K562 treated with DMSO at 1 percent for 12 hours (cell line): ENCODE measurements around the gene ERO1B. TPM values are rescaled to one million over a fixed set of nuclear protein-coding genes. Genes with fewer than 3 reads are reported as not detected.

Source experiments
- total RNA-seq: library from RNA; unstranded; fragments of 300-600 nt; gene quantifications from 2 replicates; pipeline ENCODE4 v1.2.3, GENCODE V29; 2022; ENCODE audit not compliant: insufficient read depth

The ERO1B gene, protein sequence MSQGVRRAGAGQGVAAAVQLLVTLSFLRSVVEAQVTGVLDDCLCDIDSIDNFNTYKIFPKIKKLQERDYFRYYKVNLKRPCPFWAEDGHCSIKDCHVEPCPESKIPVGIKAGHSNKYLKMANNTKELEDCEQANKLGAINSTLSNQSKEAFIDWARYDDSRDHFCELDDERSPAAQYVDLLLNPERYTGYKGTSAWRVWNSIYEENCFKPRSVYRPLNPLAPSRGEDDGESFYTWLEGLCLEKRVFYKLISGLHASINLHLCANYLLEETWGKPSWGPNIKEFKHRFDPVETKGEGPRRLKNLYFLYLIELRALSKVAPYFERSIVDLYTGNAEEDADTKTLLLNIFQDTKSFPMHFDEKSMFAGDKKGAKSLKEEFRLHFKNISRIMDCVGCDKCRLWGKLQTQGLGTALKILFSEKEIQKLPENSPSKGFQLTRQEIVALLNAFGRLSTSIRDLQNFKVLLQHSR
- total RNA-seq = 2.8 and 9.2 TPM in 2 replicates

DNA sequence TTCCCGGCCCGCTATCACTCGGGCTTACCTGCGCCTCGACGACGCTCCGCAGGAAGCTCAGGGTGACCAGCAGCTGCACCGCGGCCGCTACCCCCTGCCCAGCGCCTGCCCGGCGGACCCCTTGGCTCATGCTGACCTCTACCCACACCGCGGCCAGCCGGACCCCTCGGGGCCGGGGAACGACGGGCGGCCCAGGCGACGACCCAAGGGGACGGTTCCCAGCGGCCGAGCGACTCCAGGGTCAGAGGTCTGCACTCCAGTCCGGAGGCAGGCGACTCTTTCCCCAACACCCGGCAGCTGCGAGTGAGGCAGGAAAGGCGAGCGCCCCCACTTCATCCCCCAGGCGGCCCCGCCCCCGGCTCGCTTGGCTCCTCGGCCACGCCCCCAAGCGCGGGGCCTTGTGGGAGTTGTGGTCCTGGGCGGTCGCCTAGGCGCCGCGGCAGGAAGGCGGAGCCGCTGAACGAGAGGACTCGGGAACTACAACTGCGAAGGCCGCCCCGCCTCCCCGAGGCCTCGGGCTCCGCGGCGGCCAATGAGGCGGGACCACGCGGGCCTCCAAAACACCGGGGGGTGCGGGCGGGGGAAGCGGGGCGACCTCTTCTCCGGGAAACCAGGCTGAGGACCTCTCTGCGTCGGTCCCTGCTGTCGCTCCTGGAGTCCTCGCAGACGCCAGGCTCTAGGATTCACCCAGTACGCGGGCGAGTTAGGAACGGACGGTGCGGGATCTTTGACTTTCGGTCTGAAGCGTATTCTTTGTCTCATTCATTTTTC, at the start of gene ERO1B:
Gene ERO1B, minus strand, starts transcription at position 305 of the 771 bp plus-strand sequence. Its CDS starts 175 bp downstream, at position 130.

Other genes with a start within 250 kb of the ERO1B start
- not detected in 2 replicates for gene NID1, start 216.9 kb downstream of the ERO1B start, total RNA-seq
- 0.89 and 3.6 TPM in 2 replicates for gene GPR137B, start 139.4 kb downstream of the ERO1B start, total RNA-seq
- gene EDARADD, start 112.3 kb upstream of the ERO1B start, total RNA-seq = 12.0 and 21.9 TPM in 2 replicates
- 17.5 and 63.6 TPM in 2 replicates for gene LGALS8, start 242.0 kb upstream of the ERO1B start, total RNA-seq